PC-3 (cell line): ENCODE data around the gene SNN. TPM values are rescaled to one million over a fixed set of nuclear protein-coding genes. Genes with fewer than 3 reads are reported as not detected.

Experiments
- ATAC-seq: fragments of 200-7000 bp; cut with Tn5 transposase; 2 replicates; pipeline ENCODE4 v1.9.1; 2020; ENCODE audit warnings: mild to moderate bottlenecking, moderate library complexity
- BruUV-seq: library from RNA; stranded (reverse); fragments of 400-500 nt; replicated peaks from 2 replicates; lab custom pipeline; 2021; lab: Mats Ljungman, UMichigan
- CTCF ChIA-PET: fragments of 300-600 bp; sonication (Branson Sonifier 250); formaldehyde crosslinking; loops from one replicate; lab custom pipeline; 2022; ENCODE audit warnings: antibody characterized with exemption; lab: Charles Lee
- POLR2A ChIA-PET: fragments of 300-600 bp; sonication (Branson Sonifier 250); formaldehyde crosslinking; loops from one replicate; lab custom pipeline; 2022; ENCODE audit warnings: antibody characterized with exemption; ENCODE audit not compliant: unreplicated experiment; lab: Charles Lee
- DNase-seq: peaks from one replicate; pipeline ENCODE4 v3.0.0-alpha.2; 2015
- H2AFZ ChIP-seq: fragments of 300-600 bp; sonication (generic); 2 replicates; pipeline ENCODE4 v1.6.0; 2016; ENCODE audit warnings: antibody characterized with exemption, low read length
- H3F3A ChIP-seq: fragments of 300-600 bp; sonication (generic); one replicate; pipeline ENCODE4 v1.6.0; 2017; ENCODE audit warnings: antibody characterized with exemption, low read length, control low read depth, mild to moderate bottlenecking; ENCODE audit not compliant: unreplicated experiment
- H3K27ac ChIP-seq: fragments of 300-600 bp; sonication (generic); 2 replicates; pipeline ENCODE4 v1.5.1; 2016; ENCODE audit warnings: mild to moderate bottlenecking, low read length
- H3K27me3 ChIP-seq: fragments of 300-600 bp; sonication (generic); 2 replicates; pipeline ENCODE4 v1.6.1; 2016; ENCODE audit warnings: low read length, mixed read lengths
- H3K36me3 ChIP-seq: fragments of 300-600 bp; sonication (generic); 2 replicates; pipeline ENCODE4 v1.6.1; 2016; ENCODE audit warnings: low read depth, mixed run types, low read length, mixed read lengths
- H3K4me1 ChIP-seq: fragments of 300-600 bp; sonication (generic); 2 replicates; pipeline ENCODE4 v1.5.1; 2016; ENCODE audit warnings: low read length; ENCODE audit not compliant: insufficient read depth
- H3K4me2 ChIP-seq: fragments of 300-600 bp; sonication (generic); 2 replicates; pipeline ENCODE4 v1.6.0; 2016; ENCODE audit warnings: low read length
- H3K4me3 ChIP-seq: fragments of 300-600 bp; sonication (generic); 2 replicates; pipeline ENCODE4 v1.5.1; 2016; ENCODE audit warnings: mild to moderate bottlenecking, low read length, mixed read lengths
- H3K79me2 ChIP-seq: fragments of 300-600 bp; sonication (generic); 2 replicates; pipeline ENCODE4 v1.6.1; 2017; ENCODE audit warnings: low read length, mixed read lengths
- H3K9ac ChIP-seq: fragments of 300-600 bp; sonication (generic); 2 replicates; pipeline ENCODE4 v1.6.0; 2016; ENCODE audit warnings: mild to moderate bottlenecking, low read length
- H3K9me2 ChIP-seq: fragments of 300-600 bp; sonication (generic); replicated peaks from 2 replicates; pipeline ENCODE4 v1.6.1; 2016; ENCODE audit warnings: mixed run types, low read length, mixed read lengths
- H3K9me3 ChIP-seq: fragments of 300-600 bp; sonication (generic); 2 replicates; pipeline ENCODE4 v1.6.1; 2016; ENCODE audit warnings: low read length, mixed read lengths
- H4K20me1 ChIP-seq: fragments of 300-600 bp; sonication (generic); 2 replicates; pipeline ENCODE4 v1.6.1; 2016; ENCODE audit warnings: low read length, mixed read lengths
- EZH2 ChIP-seq: fragments of 300-600 bp; sonication (generic); IDR thresholded peaks from one replicate; pipeline ENCODE4 v1.6.1; 2017; ENCODE audit warnings: antibody characterized with exemption, mild to moderate bottlenecking, low read length; ENCODE audit not compliant: unreplicated experiment
- EZH2phosphoT487 ChIP-seq: fragments of 300-600 bp; sonication (generic); IDR thresholded peaks from 2 replicates; pipeline ENCODE4 v1.6.1; 2018; ENCODE audit warnings: mild to moderate bottlenecking, antibody characterized with exemption, low read length, borderline replicate concordance
- intact Hi-C: fragments of 100-400 bp; cut with micrococcal nuclease; formaldehyde crosslinking; loops from 2 replicates; pipeline ENCODE4 v1.9.0; 2023
- total RNA-seq: library from RNA; depleted of rRNA; stranded (reverse); fragments of >200 nt; gene quantifications from 2 replicates; pipeline ENCODE4 v1.2.3, GENCODE V29; 2014
- TF ChIP-seq, protein P1 (sequence below): fragments of 300-600 bp; sonication (generic); conservative IDR thresholded peaks from 2 replicates; pipeline ENCODE4 v1.5.1; 2017; ENCODE audit warnings: antibody characterized with exemption, low read depth, mild to moderate bottlenecking, low read length

The SNN gene
- total RNA-seq, 1 experiment from 2014 or later = 4.3 TPM

DNA sequence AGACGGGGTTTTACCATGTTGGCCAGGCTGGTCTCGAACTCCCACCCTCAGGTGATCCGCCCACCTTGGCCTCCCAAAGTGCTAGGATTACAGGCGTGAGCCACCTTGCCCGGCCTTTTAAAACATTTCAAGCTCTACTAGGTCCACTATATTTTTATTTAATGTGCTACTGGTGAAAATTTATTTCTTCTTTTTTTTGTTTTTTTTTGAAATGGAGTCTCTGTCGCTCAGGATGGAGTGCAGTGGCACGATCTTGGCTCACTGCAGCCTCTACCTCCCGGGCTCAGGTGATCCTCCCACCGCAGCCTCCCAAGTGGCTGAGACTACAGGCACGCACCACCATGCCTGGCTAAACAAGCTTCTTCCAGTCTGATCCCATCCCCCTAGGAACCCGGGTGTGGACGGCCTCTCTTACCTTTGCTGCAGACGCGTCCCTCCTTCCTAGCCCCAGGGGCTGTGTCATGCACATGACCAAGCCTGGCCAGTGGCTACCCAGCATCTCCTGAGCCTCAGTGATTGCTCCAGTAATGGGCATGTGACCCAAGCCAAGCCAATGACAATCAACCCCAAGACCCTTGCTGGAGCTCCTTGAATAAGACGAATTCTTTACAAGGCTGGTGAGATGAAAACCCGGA, 41.5 kb upstream of the SNN start:
- intact Hi-C loops = no loop called here
- Histone ChIP-seq H3K9me2 (no peaks in the 10 kb centered on the region), H3K4me3 (no peak overlapping the region), H3K36me3 (no peaks in the 10 kb centered on the region), H4K20me1 (no peaks in the 10 kb centered on the region), H2AFZ (no peak overlapping the region), H3K27me3 (no peaks in the 10 kb centered on the region), H3K27ac (no peak overlapping the region), H3K4me2 (no peak overlapping the region), H3F3A (no peaks in the 10 kb centered on the region), H3K9me3 (no peaks in the 10 kb centered on the region), H3K79me2 (no peaks in the 10 kb centered on the region), H3K4me1 (peaks cover 14% of the 10 kb centered on the region), H3K9ac (no peak overlapping the region)
- POLR2A ChIA-PET = no interaction called here
- DNase-seq (no peak), ATAC-seq (no peak)
- TF ChIP-seq EZH2 (no peak), EZH2phosphoT487 (no peak)
- TF ChIP-seq, protein P1, sequence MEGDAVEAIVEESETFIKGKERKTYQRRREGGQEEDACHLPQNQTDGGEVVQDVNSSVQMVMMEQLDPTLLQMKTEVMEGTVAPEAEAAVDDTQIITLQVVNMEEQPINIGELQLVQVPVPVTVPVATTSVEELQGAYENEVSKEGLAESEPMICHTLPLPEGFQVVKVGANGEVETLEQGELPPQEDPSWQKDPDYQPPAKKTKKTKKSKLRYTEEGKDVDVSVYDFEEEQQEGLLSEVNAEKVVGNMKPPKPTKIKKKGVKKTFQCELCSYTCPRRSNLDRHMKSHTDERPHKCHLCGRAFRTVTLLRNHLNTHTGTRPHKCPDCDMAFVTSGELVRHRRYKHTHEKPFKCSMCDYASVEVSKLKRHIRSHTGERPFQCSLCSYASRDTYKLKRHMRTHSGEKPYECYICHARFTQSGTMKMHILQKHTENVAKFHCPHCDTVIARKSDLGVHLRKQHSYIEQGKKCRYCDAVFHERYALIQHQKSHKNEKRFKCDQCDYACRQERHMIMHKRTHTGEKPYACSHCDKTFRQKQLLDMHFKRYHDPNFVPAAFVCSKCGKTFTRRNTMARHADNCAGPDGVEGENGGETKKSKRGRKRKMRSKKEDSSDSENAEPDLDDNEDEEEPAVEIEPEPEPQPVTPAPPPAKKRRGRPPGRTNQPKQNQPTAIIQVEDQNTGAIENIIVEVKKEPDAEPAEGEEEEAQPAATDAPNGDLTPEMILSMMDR = no peak
- no TSS peak for BruUV-seq
- CTCF ChIA-PET = no interaction called here

GRCh38 chr16:11627292-11627663, 41.0 kb upstream of the SNN start:
- ATAC-seq (no peak), DNase-seq (no peak)
- Histone ChIP-seq H3K27me3 (no peaks in the 10 kb centered on the region), H3K9me2 (no peaks in the 10 kb centered on the region), H3K36me3 (no peaks in the 10 kb centered on the region), H3K27ac (peak overlapping the region; percentile 40), H4K20me1 (no peaks in the 10 kb centered on the region), H3K9me3 (no peaks in the 10 kb centered on the region), H3F3A (no peaks in the 10 kb centered on the region), H2AFZ (no peak overlapping the region), H3K4me1 (peaks cover 14% of the 10 kb centered on the region), H3K4me3 (no peak overlapping the region), H3K4me2 (no peak overlapping the region), H3K79me2 (no peaks in the 10 kb centered on the region), H3K9ac (no peak overlapping the region)
- TF ChIP-seq, protein P1 = no peak
- CTCF ChIA-PET = no interaction called here
- POLR2A ChIA-PET = no interaction called here
- intact Hi-C loops = no loop called here
- no TSS peak for BruUV-seq

DNA sequence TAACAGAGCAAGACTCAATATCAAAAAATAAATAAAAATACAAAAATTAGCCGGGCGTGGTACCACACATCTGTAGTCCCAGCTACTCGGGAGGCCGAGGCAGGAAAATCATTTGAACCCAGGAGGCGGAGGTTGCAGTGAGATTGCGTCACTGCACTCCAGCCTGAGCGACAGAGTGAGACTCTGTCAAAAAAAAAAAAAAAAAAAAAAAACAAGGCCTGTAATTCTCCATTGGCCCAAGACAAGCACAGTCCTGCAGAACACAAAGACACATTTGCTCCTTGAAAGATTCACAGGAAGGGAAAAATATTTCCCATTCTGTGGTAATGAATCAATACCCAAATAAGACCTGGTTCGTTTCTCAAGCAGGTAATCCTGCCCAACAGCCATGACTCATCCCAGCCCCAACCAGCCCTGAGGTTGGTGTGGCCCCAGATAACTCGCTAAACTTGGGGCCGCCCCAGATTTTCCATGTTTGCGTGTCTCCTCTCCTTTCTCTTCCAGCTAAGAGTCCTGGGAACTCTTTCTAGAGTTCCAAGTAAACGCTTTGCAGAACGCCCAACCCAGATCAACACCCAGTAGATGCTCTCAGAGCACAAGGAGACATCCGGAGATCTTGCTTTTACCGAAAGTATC, 40.3 kb upstream of the SNN start:
- 0 out of 2 replicates have a peak overlapping the region, but pooled peaks have one; percentile 2 for H3K4me2 ChIP-seq
- H3K9me2 ChIP-seq = no peaks in the 10 kb centered on the region
- H3K79me2 ChIP-seq = no peaks in the 10 kb centered on the region
- no peaks in the 10 kb centered on the region for H4K20me1 ChIP-seq
- H3K27me3 ChIP-seq = no peaks in the 10 kb centered on the region
- ChIA-PET CTCF (no interaction called here), POLR2A (no interaction called here)
- H3K4me1 ChIP-seq = peaks cover 14% of the 10 kb centered on the region
- intact Hi-C loops = no loop called here
- DNase-seq (peak; percentile 82), ATAC-seq (peak; percentile 46)
- peak overlapping the region; percentile 57 for H3K27ac ChIP-seq
- H3K9me3 ChIP-seq = no peaks in the 10 kb centered on the region
- H3K9ac ChIP-seq = no peak overlapping the region
- BruUV-seq = no TSS peak
- H3K36me3 ChIP-seq = no peaks in the 10 kb centered on the region
- no peaks in the 10 kb centered on the region for H3F3A ChIP-seq
- no peak overlapping the region for H3K4me3 ChIP-seq
- no peak for TF ChIP-seq EZH2phosphoT487
- no peak for TF ChIP-seq EZH2
- TF ChIP-seq, protein P1 = no peak
- H2AFZ ChIP-seq = no peak overlapping the region
